Measurements from ENCODE around the gene ZNF692. TPM values are rescaled to one million over a fixed set of nuclear protein-coding genes. Genes with fewer than 3 reads are reported as not detected.

ZNF692 gene
- total RNA-seq (10 to 100 TPM; 13.4 to 22.9 (median 16.0) TPM), polyA plus RNA-seq (10 to 100 TPM; 19.6 to 30.8 (median 19.9) TPM)
- long read RNA-seq, donor 1, partial matches to known transcripts = 0 of 8 reads
- long read RNA-seq, donor 1, other reads (novel, unspliced or antisense) = 5 of 8 reads
- long read RNA-seq, donor 2, partial matches to known transcripts = 3 of 18 reads
- long read RNA-seq, donor 2, other reads (novel, unspliced or antisense) = 12 of 18 reads

GRCh38 chr1:248858891-248859889 is at the start of gene ZNF692:
ZNF692 (minus strand) TSS chr1:248859085; CDS start chr1:248858309, 776 bp downstream.
- TF ChIP-seq CTCF (IDR thresholded peaks at IDR 0.05) = no peak
- Histone ChIP-seq H3K9me3 (no peaks in the 10 kb centered on the region), H3K27ac (peak within 1 kb of the TSS; percentile 93), H3K4me1 (peaks cover 21% of the 10 kb centered on the region), H3K27me3 (ENCODE audit: insufficient read depth in 3 of 3, low read length in 2 of 3) (no peaks in the 10 kb centered on the region), H3K36me3 (ENCODE audit: insufficient read depth in 1 of 2, low read depth in 1 of 2) (peaks cover 0 to 9% of the 10 kb centered on the region in 2 donors), H3K4me3 (peak within 1 kb of the TSS; percentile 76)
- peak; percentile 90 to 92 (median 92) for ATAC-seq
- intact Hi-C loops (cut with DNase I) = loop anchor here (1.0 to 2.0 kb wide), 2 partner anchors 20 to 21 kb away; partner anchors contain the start of gene ZNF672 (in 2 of the 2)
- DNase-seq = peak; percentile 99
- WGBS, 3 donors = 2 to 4% (median 3%) methylated on average over 51 to 62 of the region's 62 CpGs

- Histone ChIP-seq H3K9me3 (no peaks in the 10 kb centered on the region), H3K36me3 (ENCODE audit: insufficient read depth in 1 of 2, low read depth in 1 of 2) (no peaks in the 10 kb centered on the region), H3K4me1 (peaks cover 7% of the 10 kb centered on the region), H3K27me3 (ENCODE audit: insufficient read depth in 3 of 3, low read length in 2 of 3) (no peaks in the 10 kb centered on the region), H3K27ac (peak overlapping the region; percentile 97), H3K4me3 (peak overlapping the region; percentile 84)
- TF ChIP-seq CTCF (IDR thresholded peaks at IDR 0.05) = no peak
- ATAC-seq (no peak), DNase-seq (peak in 1 of 2 donors; percentile 18)
- WGBS, 3 donors = 17 to 25% (median 20%) methylated on average over 18 of the region's 18 CpGs
- intact Hi-C loops (cut with DNase I) = no loop called here
Observed at GRCh38 chr1:248906753-248907661, 48.1 kb upstream of the ZNF692 start.

GRCh38 chr1:248906009-248906752 is 47.3 kb upstream of the ZNF692 start, which contains the start of gene PGBD2:
PGBD2 (plus strand) TSS chr1:248906235; CDS start chr1:248913863, 7,628 bp downstream.
- H3K27ac ChIP-seq = peak within 1 kb of the TSS; percentile 97
- H3K36me3 ChIP-seq (ENCODE audit: insufficient read depth in 1 of 2, low read depth in 1 of 2) = no peaks in the 10 kb centered on the region
- peak; percentile 50 for TF ChIP-seq CTCF (IDR thresholded peaks at IDR 0.05)
- intact Hi-C loops (cut with DNase I) = no loop called here
- H3K9me3 ChIP-seq = no peaks in the 10 kb centered on the region
- H3K4me1 ChIP-seq = peaks cover 7% of the 10 kb centered on the region
- peak; percentile 96 to 97 (median 96) for ATAC-seq
- WGBS, 3 donors = 0% methylated on average over 59 to 80 of the region's 80 CpGs
- DNase-seq = peak; percentile 94 to 95
- no peaks in the 10 kb centered on the region for H3K27me3 ChIP-seq (ENCODE audit: insufficient read depth in 3 of 3, low read length in 2 of 3)
- peak within 1 kb of the TSS; percentile 84 for H3K4me3 ChIP-seq

- TF ChIP-seq CTCF (IDR thresholded peaks at IDR 0.05) = no peak
- DNase-seq (no peak), ATAC-seq (peak in 1 of 4 donors; percentile 3)
- intact Hi-C loops (cut with DNase I) = loop anchor here in 1 of 2 donors (2.0 kb wide), 1 partner anchor 31 kb away; no protein-coding TSS in a partner anchor
- H3K36me3 ChIP-seq (ENCODE audit: insufficient read depth in 1 of 2, low read depth in 1 of 2) = no peaks in the 10 kb centered on the region
- peaks cover 7% of the 10 kb centered on the region for H3K4me1 ChIP-seq
- peak overlapping the region; percentile 84 for H3K4me3 ChIP-seq
- H3K9me3 ChIP-seq = no peaks in the 10 kb centered on the region
- H3K27ac ChIP-seq = peak overlapping the region; percentile 97
- WGBS, 3 donors = 25 to 34% (median 29%) methylated on average over 4 of the region's 4 CpGs
- H3K27me3 ChIP-seq (ENCODE audit: insufficient read depth in 3 of 3, low read length in 2 of 3) = no peaks in the 10 kb centered on the region
Observed at GRCh38 chr1:248905662-248906008, 46.8 kb upstream of the ZNF692 start.

All from psoas muscle (tissue), 8 donors.